Measurements from ENCODE around the gene GRWD1.

GRWD1 gene

DNA sequence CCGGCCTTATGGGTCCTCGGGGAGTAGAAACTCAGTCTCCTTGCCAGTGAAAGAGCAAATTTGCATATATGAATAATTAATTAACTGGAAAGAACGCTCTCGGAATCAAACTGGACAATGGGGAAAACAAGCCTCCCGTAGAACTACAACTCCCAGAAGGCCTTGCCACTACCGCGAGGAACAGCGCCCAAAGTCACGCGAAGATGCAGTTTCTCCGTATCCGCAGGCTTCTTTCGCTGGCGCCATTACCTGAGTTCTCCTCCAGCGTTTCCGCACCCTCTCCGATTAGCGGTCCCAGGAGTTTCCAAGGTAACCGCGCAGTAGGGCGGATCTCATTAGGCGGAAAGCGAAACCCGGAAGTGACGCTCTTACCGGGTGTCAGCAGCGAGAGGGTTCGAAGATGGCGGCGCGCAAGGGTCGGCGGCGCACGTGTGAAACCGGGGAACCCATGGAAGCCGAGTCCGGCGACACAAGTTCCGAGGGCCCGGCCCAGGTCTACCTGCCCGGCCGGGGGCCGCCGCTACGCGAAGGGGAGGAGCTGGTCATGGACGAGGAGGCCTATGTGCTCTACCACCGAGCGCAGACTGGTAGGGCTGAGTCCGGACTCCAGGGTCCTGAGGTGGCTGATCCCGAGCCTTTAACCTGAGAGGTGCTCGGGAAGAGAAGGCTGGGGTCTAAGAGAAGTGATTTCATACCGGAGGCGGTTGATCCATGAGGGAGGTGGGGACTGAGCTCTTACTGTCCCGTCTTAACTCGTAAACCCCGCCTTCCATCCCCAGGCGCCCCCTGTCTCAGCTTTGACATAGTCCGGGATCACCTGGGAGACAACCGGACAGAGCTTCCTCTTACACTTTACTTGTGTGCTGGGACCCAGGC lies at the start of gene GRWD1:
TSS of gene GRWD1 (plus strand) at position 378 of the 876 bp plus-strand sequence. CDS start at position 401, 23 bp downstream.
- DNase-seq (ENCODE audit: low spot score) = peak; percentile 96

- no peak for DNase-seq (ENCODE audit: low spot score)
Measured at GRCh38 chr19:48396016-48396823, 49.6 kb upstream of the GRWD1 start.

DNA sequence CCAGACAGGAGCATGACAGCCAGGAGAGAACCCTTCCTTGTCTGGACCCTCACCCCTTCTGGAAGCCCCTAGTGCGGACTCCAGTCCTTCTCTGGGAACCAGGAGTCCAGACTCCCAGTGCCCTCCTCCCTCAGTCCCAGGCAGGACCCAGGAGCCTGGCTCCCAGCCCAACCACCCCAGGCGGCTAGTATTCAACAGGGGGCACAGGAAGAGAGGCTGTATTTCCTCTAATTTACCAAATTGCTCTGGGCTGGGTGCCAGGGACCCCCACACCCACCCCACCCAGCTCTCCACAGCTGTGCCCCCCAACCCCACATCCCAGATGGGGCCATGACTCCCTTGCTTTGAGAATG lies 49.0 kb upstream of the GRWD1 start:
- DNase-seq (ENCODE audit: low spot score) = no peak

DNA sequence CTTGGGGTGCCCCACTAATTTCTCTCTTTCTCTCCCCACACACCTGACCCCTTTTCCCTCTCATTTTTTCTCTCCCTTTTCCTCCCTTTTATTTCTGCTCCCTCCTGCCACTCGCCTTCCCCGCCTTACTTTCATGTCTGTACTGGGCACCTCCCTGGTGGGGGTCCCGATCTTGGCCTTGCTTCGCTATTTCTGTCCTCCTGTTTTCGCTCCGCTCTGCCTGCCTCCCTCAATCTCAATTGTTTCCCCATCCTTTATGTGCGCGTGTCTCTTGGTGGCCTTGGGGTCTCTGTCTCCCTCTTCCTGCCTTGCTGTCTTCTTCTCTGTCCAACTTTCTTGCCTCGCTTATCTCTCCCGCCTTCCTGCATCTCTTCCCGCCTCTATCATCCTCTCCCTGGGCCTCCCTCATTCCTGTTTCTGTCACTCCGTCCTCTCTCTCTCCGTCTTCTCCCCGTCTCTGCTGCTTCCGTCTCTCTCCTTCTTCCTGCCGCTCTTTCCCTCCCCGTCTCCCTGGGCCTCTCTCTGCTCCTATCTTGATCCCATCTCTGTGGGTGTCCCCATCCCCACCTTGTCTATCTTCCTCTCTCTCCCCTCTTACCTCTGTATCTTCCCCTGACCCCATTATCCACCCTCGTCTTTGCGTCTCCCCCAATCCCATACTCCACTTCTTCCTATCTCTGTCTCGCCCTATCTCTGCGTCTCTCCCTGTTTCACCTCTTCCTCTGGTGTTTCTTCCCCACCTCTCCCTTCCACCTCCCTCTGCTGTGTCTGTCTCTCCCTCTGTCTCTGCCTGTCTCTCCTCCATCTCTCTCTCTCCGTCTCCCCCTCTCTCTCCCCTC lies 48.3 kb upstream of the GRWD1 start:
- no peak for DNase-seq (ENCODE audit: low spot score)

GRCh38 chr19:48398102-48398374 lies 47.7 kb upstream of the GRWD1 start:
- DNase-seq (ENCODE audit: low spot score) = no peak

- DNase-seq (ENCODE audit: low spot score) = peak; percentile 94
Measured at GRCh38 chr19:48398375-48399235, 47.2 kb upstream of the GRWD1 start.

GRCh38 chr19:48400018-48400742 lies 45.6 kb upstream of the GRWD1 start:
- peak; percentile 51 for DNase-seq (ENCODE audit: low spot score)

- no peak for DNase-seq (ENCODE audit: low spot score)
Measured at GRCh38 chr19:48401287-48401686, 44.5 kb upstream of the GRWD1 start.

- peak; percentile 44 for DNase-seq (ENCODE audit: low spot score)
Measured at GRCh38 chr19:48403606-48404005, 42.2 kb upstream of the GRWD1 start.

- no peak for DNase-seq (ENCODE audit: low spot score)
Measured at GRCh38 chr19:48405010-48405659, 40.6 kb upstream of the GRWD1 start.

DNA sequence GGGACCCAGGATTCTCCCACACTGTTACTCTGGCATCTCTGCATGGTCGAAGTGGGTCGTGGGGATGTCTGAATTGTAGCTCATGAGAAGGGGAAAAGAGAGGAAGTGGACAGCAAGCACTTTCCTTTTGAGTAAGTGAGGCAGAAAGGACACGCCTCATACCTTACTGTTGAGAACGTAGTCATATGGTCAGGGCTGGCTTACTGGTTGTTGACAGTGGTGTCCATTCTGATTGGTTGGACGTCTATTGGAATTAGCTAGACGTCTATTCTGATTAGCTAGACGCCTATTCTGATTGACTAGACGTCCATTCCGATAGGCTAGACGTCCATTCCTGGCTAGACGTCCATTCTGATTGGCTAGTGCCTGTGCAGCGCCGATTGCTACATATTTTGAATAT lies 39.9 kb upstream of the GRWD1 start:
- DNase-seq (ENCODE audit: low spot score) = no peak

- DNase-seq (ENCODE audit: low spot score) = no peak
Measured at GRCh38 chr19:48413879-48414587, 31.8 kb upstream of the GRWD1 start.

DNA sequence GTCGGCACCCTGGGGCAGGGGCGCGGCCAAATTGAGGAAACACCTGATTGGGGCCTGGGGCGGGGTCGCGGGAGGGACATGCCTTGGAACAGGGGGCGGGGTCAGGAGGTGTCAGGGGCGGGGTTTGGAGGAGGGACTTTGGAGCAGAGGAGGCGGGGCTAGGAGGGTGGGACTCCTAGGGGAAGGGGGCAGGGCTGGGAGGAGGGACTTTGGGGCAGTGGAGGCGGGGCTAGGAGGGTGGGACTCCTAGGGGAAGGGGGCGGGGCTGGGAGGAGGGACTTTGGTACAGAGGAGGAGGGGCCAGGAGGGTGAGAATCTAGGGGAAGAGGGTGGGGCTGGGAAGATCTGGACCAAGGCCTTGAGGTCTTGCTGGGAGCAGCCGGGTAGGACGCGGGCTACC lies 30.4 kb upstream of the GRWD1 start:
- peak; percentile 48 for DNase-seq (ENCODE audit: low spot score)

DNA sequence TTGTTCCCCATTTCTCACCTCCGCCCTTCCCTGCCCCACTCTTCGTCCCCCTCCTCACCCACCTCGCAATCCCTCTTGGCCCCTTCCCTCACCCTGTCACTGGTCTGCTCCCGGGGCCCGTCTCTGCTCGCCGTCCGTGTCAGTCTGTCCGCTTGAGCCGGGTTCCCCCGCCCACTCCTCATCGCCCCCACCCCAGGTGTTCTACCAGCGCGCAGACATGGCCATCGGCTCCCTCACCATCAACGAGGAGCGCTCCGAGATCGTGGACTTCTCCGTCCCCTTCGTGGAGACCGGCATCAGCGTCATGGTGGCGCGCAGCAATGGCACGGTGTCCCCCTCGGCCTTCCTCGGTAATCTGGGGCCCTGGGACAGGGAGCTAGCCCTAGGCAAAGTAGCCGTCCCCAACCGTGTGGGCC lies 30.0 kb upstream of the GRWD1 start:
- DNase-seq (ENCODE audit: low spot score) = no peak

DNA sequence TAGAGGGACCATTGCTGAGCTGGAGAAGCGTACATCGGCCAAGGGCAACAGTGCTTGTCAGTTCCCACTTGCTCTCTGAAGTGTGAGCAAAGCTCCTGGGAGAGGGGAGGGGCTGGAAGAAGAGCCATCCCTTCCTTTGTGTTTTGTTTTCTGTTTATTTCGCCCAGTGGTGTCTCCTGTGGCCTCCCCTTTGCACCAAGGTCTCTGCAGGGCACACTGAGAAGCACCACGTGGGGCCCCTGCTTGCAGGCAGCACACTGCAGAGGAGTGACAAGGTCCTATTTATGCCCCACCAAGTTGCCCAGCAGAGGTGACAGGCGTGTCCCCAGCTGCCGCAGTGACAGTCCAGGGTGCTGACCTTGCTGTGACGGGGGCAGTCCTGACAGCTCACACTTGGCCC lies 28.4 kb upstream of the GRWD1 start:
- no peak for DNase-seq (ENCODE audit: low spot score)

DNA sequence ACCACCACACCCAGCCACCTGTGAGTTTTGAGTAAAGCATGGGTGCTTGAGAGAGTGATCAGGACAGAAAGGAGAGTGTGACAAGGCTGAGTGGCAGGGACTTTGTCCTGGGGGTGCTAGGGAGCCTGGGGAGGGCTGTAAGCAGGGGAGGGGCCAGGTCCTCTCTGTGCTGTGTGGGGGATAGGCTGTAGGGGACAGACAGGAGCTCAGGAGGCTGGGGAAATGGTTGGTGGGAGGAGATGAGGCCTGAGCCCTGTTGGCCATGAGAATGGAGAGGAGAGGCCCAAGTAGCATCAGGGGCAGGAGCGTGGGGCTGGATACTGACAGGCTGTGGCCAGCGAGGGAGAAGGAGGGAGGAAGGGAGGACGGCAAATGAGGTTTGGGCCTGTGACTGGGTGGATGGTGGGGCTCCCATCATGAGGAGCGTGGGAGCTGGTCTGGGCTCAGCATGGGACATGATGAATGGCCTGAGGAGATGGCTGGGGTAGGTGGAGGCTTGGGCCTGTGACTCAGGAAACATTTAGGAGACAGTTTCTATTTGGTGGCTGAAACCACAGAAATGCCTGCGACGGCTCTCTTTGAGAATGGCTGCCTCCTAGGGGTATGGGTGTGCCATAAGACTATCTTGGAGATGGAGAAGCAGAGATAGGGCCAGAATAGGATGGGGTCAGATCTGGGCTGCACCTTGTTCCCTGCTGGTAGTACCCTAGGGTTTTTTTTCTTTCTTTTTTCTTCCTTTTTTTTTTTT lies 27.3 kb upstream of the GRWD1 start:
- no peak for DNase-seq (ENCODE audit: low spot score)

DNA sequence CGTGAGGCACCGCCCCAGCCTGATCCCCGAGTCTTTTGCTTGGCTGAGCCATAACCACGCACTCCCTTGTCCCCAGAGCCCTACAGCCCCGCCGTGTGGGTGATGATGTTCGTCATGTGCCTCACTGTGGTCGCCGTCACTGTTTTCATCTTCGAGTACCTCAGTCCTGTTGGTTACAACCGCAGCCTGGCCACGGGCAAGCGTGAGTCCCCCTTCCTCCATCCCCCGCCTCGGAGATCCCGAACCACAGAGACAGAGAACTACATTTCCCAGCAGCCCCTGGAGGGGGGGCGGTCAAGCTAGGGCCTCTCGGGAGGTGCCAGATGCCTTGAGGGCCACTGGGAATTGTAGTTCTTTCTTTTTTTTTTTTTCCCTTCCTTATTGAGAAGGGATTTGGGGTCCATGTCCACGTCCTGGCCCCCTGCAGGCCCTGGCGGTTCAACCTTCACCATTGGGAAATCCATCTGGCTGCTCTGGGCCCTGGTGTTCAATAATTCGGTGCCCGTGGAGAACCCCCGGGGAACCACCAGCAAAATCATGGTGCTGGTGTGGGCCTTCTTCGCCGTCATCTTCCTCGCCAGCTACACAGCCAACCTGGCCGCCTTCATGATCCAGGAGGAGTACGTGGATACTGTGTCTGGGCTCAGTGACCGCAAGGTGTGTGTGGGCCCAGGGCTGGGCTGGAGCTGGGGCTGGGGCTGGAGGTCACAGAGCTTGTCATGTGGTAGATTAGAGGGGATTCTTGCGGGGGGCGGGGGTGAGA lies 26.4 kb upstream of the GRWD1 start:
- DNase-seq (ENCODE audit: low spot score) = no peak

DNA sequence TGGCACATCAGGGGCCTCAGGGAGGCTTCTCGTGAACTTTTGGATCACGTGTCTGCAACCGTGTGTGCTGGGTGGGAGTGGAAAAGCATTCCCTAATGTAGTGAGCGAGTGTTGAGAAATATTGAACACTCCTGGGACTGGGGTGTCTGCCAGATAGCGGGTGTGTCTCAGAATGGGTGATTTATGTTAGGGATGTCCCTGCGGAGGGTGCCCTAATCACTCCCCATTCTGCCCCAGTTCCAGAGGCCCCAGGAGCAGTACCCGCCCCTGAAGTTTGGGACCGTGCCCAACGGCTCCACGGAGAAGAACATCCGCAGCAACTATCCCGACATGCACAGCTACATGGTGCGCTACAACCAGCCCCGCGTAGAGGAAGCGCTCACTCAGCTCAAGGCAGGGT lies 24.2 kb upstream of the GRWD1 start:
- no peak for DNase-seq (ENCODE audit: low spot score)

Data from COLO829 (cell line).